GM12878 (cell line): ENCODE measurements around the gene CREBBP. TPM values are rescaled to one million over a fixed set of nuclear protein-coding genes. Genes with fewer than 3 reads are reported as not detected.

Experiments used
- ATAC-seq: fragments of 200-7000 bp; cut with Tn5 transposase; 3 replicates; pipeline ENCODE4 v1.9.1; 2020; ENCODE audit warnings: mild to moderate bottlenecking, moderate library complexity
- BruUV-seq: library from RNA; stranded (reverse); fragments of 400-500 nt; replicated peaks from 2 replicates; lab custom pipeline; 2021; lab: Mats Ljungman, UMichigan
- CTCF ChIA-PET: fragments of 300-600 bp; sonication (Branson Sonifier 250); formaldehyde crosslinking; extraction: SDS; loops from one replicate; lab custom pipeline; 2021; ENCODE audit warnings: inconsistent platforms; lab: Yijun Ruan, JAX
- POLR2A ChIA-PET: fragments of 350-600 bp; formaldehyde crosslinking; extraction: SDS; loops from one replicate; lab custom pipeline; 2021; ENCODE audit warnings: inconsistent platforms; lab: Charles Lee
- RAD21 ChIA-PET: fragments of 300-600 bp; sonication (Branson Sonifier 250); formaldehyde crosslinking; loops from one replicate; lab custom pipeline; 2023; ENCODE audit warnings: antibody characterized with exemption; ENCODE audit not compliant: unreplicated experiment; lab: Charles Lee
- SMC1A ChIA-PET: fragments of 300-600 bp; sonication (Branson Sonifier 250); formaldehyde crosslinking; loops from one replicate; lab custom pipeline; 2023; ENCODE audit not compliant: unreplicated experiment, uncharacterized antibody; lab: Charles Lee
- DNase-seq: peaks from one replicate; pipeline ENCODE4 v3.0.0-alpha.2; 2011; ENCODE audit warnings: low read depth, low spot score
- FAIRE-seq: peaks from 3 replicates; lab custom pipeline; 2011; peaks lifted over from hg19 to GRCh38; lab: Jason Lieb, UNC
- H2AFZ ChIP-seq: 2 replicates; pipeline ENCODE4 v1.6.0; 2011; ENCODE audit warnings: low read depth, low read length, control low read depth; ENCODE audit not compliant: control insufficient read depth
- H3K27ac ChIP-seq: 2 replicates; pipeline ENCODE4 v1.5.1; 2011; ENCODE audit warnings: control low read depth; ENCODE audit not compliant: control insufficient read depth, insufficient read depth
- H3K27me3 ChIP-seq, 2 experiments: replicated peaks in 1 of 2; 2 replicates each; pipeline versions ENCODE4 v1.6.0 to v1.6.1; 2011; ENCODE audit warnings: low read length in 1 of 2; ENCODE audit not compliant: control insufficient read depth in 2 of 2, insufficient read depth in 2 of 2
- H3K36me3 ChIP-seq, 2 experiments: 2 replicates each; pipeline ENCODE4 v1.5.1; 2011; ENCODE audit warnings: low read length in 1 of 2; ENCODE audit not compliant: control insufficient read depth in 2 of 2, insufficient read depth in 2 of 2
- H3K4me1 ChIP-seq: 2 replicates; pipeline ENCODE4 v1.6.1; 2011; ENCODE audit warnings: mild to moderate bottlenecking, low read length, moderate library complexity, mixed read lengths; ENCODE audit not compliant: control insufficient read depth, insufficient read depth
- H3K4me2 ChIP-seq: 2 replicates; pipeline ENCODE4 v1.6.0; 2011; ENCODE audit warnings: control low read depth; ENCODE audit not compliant: control insufficient read depth, insufficient read depth
- H3K4me3 ChIP-seq: fragments of 200-600 bp; sonication (generic); 2 replicates; pipeline ENCODE4 v1.5.1; 2016
- H3K79me2 ChIP-seq: 2 replicates; pipeline ENCODE4 v1.6.0; 2011; ENCODE audit warnings: low read length; ENCODE audit not compliant: control insufficient read depth, insufficient read depth
- H3K9ac ChIP-seq: 2 replicates; pipeline ENCODE4 v1.8.0; 2011; ENCODE audit warnings: low read length, control low read depth, mixed read lengths; ENCODE audit not compliant: control insufficient read depth, insufficient read depth
- H3K9me3 ChIP-seq: replicated peaks from 3 replicates; pipeline ENCODE4 v1.5.1; 2011; ENCODE audit warnings: mild to moderate bottlenecking, low read length; ENCODE audit not compliant: control insufficient read depth, insufficient read depth
- H4K20me1 ChIP-seq: 2 replicates; pipeline ENCODE4 v1.6.0; 2011; ENCODE audit not compliant: control insufficient read depth, insufficient read depth
- BCL3 ChIP-seq: IDR thresholded peaks from 2 replicates; pipeline ENCODE4 v1.6.1; 2011; ENCODE audit warnings: borderline replicate concordance, low read depth, mild to moderate bottlenecking, moderate library complexity, low read length; ENCODE audit not compliant: insufficient read depth, poor library complexity, severe bottlenecking
- CTCF ChIP-seq, 3 experiments: IDR thresholded peaks in 2 of 3; conservative IDR thresholded peaks in 1 of 3; 2 replicates each; pipeline ENCODE4 v1.5.1; 2011; ENCODE audit warnings: low read depth in 3 of 3, low read length in 3 of 3, mild to moderate bottlenecking in 3 of 3, control low read depth in 2 of 3, moderate library complexity in 2 of 3, inconsistent platforms in 1 of 3, mixed read lengths in 1 of 3; ENCODE audit not compliant: control insufficient read depth in 2 of 3, insufficient read depth in 1 of 3; ENCODE audit errors: extremely low read depth in 1 of 3
- RUNX3 ChIP-seq: IDR thresholded peaks from 2 replicates; pipeline ENCODE4 v1.6.1; 2012; ENCODE audit warnings: low read length, inconsistent platforms
- WGBS: methylation state at CpG from one replicate; pipeline ENCODE4 v1.1.6; 2016; ENCODE audit warnings: low lambda C conversion rate; ENCODE audit not compliant: insufficient replicate concordance, insufficient coverage; ENCODE audit errors: missing lambda C conversion rate; 5-methylcytosine and 5-hydroxymethylcytosine counted together
- in situ Hi-C: fragments of 300-500 bp; cut with MboI; formaldehyde crosslinking; loops from 9 replicates; pipeline ENCODE4 v1.14.3; 2018; ENCODE audit warnings: mixed read lengths
- intact Hi-C: fragments of 100-400 bp; cut with micrococcal nuclease; formaldehyde crosslinking; loops from one replicate; pipeline ENCODE4 v1.14.2; 2022; ENCODE audit not compliant: unreplicated experiment
- polyA plus RNA-seq, 11 experiments: library from polyadenylated mRNA; depleted of rRNA in 4 of 11; unstranded in 6 of 11; stranded (reverse) in 5 of 11; fragments of >200 nt; fragmentation: Nextera tagmentation in 4 of 11; fragmentation: Illumina TruSeq in 1 of 11; extraction: Ambion mirVana in 4 of 11; extraction: Trizol in 1 of 11; gene quantifications; 1 replicate in 1 of 11; 2 replicates in 10 of 11; pipeline versions ENCODE4 v1.2.1 to v1.2.3, GENCODE V29; 2011 to 2016; ENCODE audit warnings: inconsistent platforms in 2 of 11, missing spikeins in 2 of 11, low read depth in 1 of 11
- total RNA-seq, 4 experiments: library from RNA; depleted of rRNA in 3 of 4; stranded (reverse); fragments of >200 nt in 3 of 4; fragmentation: Illumina TruSeq in 1 of 4; extraction: Trizol in 1 of 4; gene quantifications; 2 replicates each; pipeline versions ENCODE4 v1.2.1 to v1.2.3, GENCODE V29; 2013 to 2021

CREBBP gene
- total and polyA plus RNA-seq, 10 of the 15 experiments (the other 5 are each of a cell fraction or from before 2014, with no cell fraction given), result 3.4 to 32.7 (median 7.9) TPM

- ChIA-PET SMC1A (no interaction called here), RAD21 (no interaction called here), CTCF (no interaction called here), POLR2A (no interaction called here)
- intact Hi-C loops (no loop called here), in situ Hi-C loops (no loop called here)
- no peak for ATAC-seq
- no peak for FAIRE-seq
- no peak overlapping the region for H3K27ac ChIP-seq
- H3K9me3 ChIP-seq, result no peaks in the 10 kb centered on the region
- H3K9ac ChIP-seq, result no peak overlapping the region
- H3K4me1 ChIP-seq, result peaks cover 9% of the 10 kb centered on the region
- H4K20me1 ChIP-seq, result no peaks in the 10 kb centered on the region
- BruUV-seq, result no TSS peak
- no peak for DNase-seq
- H3K36me3 ChIP-seq, result peaks cover 0 to 2% of the 10 kb centered on the region in 2 experiments; a peak in 3 of 4 replicates
- no peaks in the 10 kb centered on the region for H3K27me3 ChIP-seq
- no peak overlapping the region for H3K4me3 ChIP-seq
- H3K79me2 ChIP-seq, result peaks cover 5% of the 10 kb centered on the region
- 98% methylated on average over 4 of the region's 4 CpGs for WGBS
- 0 out of 2 replicates have a peak, but pooled peaks have one; percentile 10 for TF ChIP-seq RUNX3
- TF ChIP-seq CTCF (IDR thresholded peaks at IDR 0.05 in 2 of 3, conservative IDR thresholded peaks at IDR 0.05 in 1 of 3; ENCODE audit: control insufficient read depth in 2 of 3, extremely low read depth in 1 of 3, insufficient read depth in 1 of 3, low read depth in 3 of 3, low read length in 3 of 3), result no peak
- no peak for TF ChIP-seq BCL3
- TF ChIP-seq, all 136 proteins: peak for 1
- Histone ChIP-seq H3K4me2 (no peak overlapping the region), H2AFZ (no peak overlapping the region)
These were observed 181.6 kb downstream of the CREBBP start for GRCh38 chr16:3698941-3699340.
